Measurements from ENCODE around the gene RYR2.

RYR2 gene

DNA sequence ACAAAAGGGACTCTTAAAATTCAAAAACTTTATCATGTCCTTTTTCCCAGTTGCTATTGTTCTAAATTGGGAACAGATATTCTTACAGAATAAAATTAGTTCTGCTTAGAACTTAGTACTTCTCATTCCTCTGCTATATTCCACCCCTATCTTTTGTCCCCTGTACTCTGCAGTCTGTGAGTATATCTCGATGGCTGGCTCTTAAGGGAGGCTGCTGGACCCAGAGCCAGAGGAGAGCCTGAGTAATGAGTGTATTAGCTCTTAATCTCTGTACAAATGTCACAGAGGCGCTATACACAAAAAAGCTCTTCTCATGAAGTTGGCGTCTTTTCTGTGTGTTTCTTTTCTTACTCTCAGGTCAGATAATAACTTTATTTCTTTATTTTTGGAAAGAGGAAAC lies 425.3 kb downstream of the RYR2 start:
- no peak for DNase-seq (ENCODE audit: low read depth)

GRCh38 chr1:237470712-237471338 lies 428.8 kb downstream of the RYR2 start:
- no peak for DNase-seq (ENCODE audit: low read depth)

DNA sequence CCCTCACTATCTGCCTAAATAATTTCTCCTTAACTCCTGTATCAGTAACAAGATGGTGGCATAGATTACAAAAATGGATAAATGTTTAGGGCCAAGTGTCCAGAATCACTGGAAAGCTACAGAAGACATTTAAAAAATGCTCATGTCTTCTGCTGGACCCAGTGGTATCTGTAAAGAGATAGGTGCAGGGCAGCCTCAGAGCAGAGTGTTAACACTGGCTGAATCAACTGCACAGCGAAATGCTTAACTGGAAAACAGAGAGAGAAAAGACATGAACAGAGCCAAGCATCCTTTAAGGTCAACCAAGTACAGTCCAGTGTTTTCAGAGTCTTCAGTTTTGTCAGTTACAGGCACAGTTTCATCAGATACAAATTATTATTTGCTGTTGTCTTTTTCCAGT lies 429.4 kb downstream of the RYR2 start:
- no peak for DNase-seq (ENCODE audit: low read depth)

DNA sequence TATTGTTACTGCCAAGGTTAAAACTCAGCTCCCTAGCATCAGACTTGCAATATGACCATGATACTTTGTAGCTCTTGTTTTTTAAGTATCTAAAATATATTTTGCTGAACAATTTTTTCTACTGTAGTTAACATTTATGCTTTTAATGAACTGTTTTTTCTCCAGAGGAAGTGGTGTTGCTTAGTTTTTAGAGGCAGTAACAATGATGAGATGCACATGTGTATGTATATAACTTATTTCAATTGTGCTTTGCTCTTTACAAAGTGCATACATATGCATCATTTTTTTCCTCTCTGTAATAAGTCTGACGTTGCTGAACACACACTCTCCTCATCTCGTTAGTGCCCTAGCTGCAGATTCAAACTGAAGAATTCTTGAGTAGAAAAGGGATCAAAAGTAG lies 430.0 kb downstream of the RYR2 start:
- DNase-seq (ENCODE audit: low read depth), result no peak

DNA sequence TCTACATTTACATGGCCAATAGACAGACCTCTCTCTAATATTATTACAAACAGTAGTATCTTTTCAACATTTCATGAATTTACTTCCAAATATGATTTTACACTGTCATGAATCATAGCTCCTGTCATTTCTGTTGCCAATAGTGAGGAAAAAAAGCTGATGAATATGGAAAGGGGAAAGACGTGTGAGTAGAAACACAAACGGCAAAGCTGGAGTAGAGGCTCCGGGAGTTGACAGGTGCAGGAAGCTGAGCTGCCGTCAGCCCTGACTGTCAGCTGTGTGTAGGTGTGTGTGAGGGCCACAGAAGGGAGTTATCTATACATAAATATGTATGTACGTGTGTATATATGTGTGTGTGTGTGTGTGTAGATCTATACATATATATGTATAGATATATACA lies 431.9 kb downstream of the RYR2 start:
- DNase-seq (ENCODE audit: low read depth), result no peak

- DNase-seq (ENCODE audit: low read depth), result no peak
Measured at GRCh38 chr1:237478082-237478481, 436.1 kb downstream of the RYR2 start.

GRCh38 chr1:237478842-237479241 lies 436.9 kb downstream of the RYR2 start:
- no peak for DNase-seq (ENCODE audit: low read depth)

GRCh38 chr1:237482777-237483176 lies 440.8 kb downstream of the RYR2 start:
- DNase-seq (ENCODE audit: low read depth), result no peak

- no peak for DNase-seq (ENCODE audit: low read depth)
Measured at GRCh38 chr1:237492359-237492758, 450.4 kb downstream of the RYR2 start.

GRCh38 chr1:237500566-237500965 lies 458.6 kb downstream of the RYR2 start:
- DNase-seq (ENCODE audit: low read depth), result no peak

DNA sequence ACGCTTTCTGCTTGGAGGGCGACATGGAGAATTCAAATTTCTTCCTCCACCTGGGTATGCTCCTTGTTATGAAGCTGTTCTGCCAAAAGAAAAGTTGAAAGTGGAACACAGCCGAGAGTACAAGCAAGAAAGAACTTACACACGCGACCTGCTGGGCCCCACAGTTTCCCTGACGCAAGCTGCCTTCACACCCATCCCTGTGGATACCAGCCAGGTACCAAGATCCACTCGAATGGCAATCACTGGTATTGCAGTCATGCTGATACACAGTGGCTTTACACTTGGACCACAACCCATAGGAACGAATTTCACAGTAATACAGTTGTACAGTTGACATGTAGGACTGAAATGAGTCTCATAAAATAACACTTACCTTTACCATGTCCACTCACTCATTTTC lies 461.3 kb downstream of the RYR2 start:
- no peak for DNase-seq (ENCODE audit: low read depth)

GRCh38 chr1:237507005-237507404 lies 465.0 kb downstream of the RYR2 start:
- DNase-seq (ENCODE audit: low read depth), result no peak

DNA sequence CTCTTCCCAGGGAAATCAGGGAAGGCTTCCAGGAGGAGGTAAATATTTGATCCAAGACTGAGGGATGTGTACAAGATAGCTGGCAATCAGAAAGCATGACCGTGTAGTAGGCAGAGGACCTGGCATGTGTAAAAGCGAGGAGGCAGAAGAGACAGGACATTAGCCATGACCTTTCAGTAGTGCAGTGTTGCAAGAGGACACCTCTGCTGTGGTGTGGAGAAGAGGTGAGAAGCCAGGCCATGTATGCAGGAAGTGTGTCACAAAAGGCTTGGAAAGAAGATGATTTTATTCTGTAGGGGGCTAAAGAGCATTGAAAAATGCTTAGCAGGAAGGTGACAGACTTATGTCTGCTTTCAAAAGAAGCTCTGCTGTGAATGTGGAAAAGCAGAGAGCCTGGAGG lies 467.8 kb downstream of the RYR2 start:
- no peak for DNase-seq (ENCODE audit: low read depth)

DNA sequence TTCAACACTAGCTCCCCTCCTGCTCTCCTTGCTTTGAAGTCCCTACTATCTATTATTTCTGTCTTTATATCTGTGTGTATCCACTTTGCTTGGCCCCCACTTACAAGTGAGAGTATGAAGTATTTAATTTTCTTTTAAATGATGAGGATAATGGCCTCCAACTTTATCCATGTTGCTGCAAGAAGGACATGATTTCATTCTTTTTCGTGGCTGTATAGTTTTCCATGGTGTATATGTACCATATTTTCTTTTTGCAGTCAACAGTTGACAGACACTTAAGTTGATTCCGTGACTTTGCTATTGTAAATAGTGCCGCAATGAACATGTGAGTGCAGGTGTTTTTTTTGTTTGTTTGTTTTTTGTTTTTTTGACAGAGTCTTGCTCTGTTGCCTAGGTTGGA lies 483.1 kb downstream of the RYR2 start:
- no peak for DNase-seq (ENCODE audit: low read depth)

DNA sequence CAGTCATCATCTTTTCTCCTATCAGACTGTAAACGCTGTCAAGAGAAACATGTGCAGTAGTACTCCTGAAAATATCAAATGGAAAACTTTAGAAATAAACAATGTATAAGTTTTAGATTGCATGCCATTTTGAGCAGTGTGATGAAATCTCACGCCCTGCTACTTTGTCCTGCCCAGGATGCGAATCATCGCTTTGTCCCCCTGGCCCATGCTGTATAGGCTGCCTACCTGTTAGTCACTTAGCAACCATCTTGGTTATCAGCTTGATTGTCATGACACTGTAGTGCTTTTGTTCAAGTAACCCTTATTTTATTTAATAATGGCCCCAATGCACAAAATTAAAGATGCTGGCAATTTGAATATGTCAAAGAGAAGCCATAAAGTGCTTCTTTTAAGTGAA lies 485.8 kb downstream of the RYR2 start:
- DNase-seq (ENCODE audit: low read depth), result no peak

DNA sequence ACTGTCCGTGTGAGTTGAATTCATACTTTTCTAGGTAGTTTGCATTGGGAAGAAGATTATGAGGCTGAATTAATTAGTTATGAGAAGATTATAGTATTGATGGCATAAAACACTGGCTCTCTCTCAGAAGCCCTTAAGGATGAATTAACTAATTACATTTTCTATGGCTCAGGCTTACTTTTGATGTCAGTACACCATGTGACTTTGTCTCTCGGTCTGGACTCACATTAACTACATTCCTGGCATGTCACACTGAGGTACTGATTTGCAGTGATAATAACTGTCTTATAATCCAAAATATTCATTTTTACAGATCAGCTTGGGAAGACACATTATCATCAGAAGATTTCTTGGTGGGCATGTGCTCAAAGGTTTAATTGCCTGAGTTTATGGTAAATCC lies 486.6 kb downstream of the RYR2 start:
- no peak for DNase-seq (ENCODE audit: low read depth)

GRCh38 chr1:237539055-237539454 lies 497.1 kb downstream of the RYR2 start:
- no peak for DNase-seq (ENCODE audit: low read depth)

GRCh38 chr1:237542525-237543418 lies 500.8 kb downstream of the RYR2 start:
- no peak for DNase-seq (ENCODE audit: low read depth)

- no peak for DNase-seq (ENCODE audit: low read depth)
Measured at GRCh38 chr1:237553078-237553477, 511.1 kb downstream of the RYR2 start.

DNA sequence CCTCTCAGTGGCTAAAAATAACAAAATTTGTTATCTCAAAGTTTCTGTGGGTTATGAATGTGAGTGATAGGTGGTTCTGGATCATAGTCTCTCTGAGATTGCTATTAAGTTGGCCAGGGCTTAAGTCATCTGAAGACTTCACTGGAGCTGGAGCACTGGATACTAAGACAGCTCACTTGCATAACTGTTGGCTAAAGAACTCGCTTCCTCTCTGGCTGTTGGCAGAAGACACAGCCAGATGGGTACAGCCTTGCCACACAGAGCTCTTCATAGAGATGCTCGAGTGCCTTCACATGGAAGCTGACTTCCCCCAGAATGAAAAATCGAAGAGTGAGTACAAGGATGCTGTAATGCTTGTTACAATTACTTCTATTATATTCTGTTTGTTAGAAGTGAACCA lies 514.9 kb downstream of the RYR2 start:
- DNase-seq (ENCODE audit: low read depth), result no peak

DNA sequence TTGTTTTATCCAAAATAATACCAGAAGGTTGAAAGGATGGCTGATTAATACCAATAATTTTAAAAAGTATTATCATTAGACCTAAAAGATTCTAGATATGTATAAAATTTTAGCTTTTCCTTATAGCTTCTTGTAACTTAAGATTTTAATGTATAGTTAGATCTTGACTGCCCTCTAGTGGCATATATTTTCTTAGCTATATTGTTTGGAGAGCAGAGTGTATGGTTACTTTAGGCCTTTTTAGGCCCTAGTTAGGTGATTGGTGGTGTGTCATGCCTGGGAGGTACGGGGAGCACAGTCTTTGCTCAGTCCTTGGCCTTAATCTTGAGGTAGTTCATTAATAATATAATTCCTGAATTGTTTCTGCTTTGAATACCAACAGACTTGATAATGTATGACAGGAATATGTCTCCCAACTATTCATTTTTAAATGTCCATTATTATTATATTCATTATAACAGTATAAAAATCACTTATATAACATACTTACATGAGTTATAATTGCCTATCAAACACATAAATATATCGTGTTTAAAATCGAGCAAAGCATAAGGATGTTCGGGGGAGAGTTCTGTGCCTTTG lies 520.3 kb downstream of the RYR2 start:
- DNase-seq (ENCODE audit: low read depth), result no peak

DNA sequence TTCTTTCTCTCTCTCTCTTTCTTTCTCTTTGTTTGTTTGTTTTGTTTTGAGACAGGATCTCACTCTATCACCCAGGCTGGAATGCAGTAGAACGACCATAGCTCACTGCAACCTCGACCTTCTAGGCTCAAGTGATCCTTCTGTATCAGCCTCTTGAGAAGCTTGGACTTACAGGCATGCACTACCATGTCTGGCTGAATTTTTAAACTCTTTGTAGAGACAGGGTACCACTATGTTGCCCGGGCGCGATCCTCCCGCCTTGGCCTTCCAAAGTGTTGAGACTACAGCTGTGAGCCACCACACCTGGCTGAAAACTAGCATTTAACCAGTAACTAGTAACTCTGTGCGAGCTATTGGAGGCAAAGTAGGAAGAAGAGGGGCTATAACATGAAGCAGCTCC lies 523.3 kb downstream of the RYR2 start:
- no peak for DNase-seq (ENCODE audit: low read depth)

- DNase-seq (ENCODE audit: low read depth), result no peak
Measured at GRCh38 chr1:237566581-237566980, 524.6 kb downstream of the RYR2 start.
